ENCODE data around the gene TRPV4.

Gene TRPV4

GRCh38 chr12:109827566-109828550 lies 5.3 kb downstream of the TRPV4 start:
- no peak for DNase-seq

GRCh38 chr12:109827080-109827479 lies 6.1 kb downstream of the TRPV4 start:
- DNase-seq = no peak

DNA sequence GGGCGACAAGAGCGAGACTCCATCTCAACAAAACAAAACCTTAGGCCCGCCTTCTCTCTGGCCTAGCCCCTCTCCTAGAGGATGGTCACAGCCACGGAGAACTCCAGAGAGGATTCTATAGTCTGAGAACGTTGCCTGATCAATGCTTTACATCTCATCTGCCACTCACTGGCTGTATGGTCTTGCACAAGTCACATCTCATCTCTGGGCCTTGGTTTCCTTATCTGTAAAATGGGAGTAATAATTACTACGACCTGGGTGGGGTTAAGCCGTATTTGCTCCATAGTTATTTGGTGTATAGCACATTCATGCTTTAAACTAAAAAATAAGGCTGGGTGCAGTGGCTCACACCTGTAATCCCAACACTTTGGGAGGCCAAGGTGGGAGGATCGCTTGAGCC lies 8.5 kb downstream of the TRPV4 start:
- no peak for DNase-seq

- no peak for DNase-seq
These were observed 10.2 kb downstream of the TRPV4 start for GRCh38 chr12:109822951-109823411.

DNA sequence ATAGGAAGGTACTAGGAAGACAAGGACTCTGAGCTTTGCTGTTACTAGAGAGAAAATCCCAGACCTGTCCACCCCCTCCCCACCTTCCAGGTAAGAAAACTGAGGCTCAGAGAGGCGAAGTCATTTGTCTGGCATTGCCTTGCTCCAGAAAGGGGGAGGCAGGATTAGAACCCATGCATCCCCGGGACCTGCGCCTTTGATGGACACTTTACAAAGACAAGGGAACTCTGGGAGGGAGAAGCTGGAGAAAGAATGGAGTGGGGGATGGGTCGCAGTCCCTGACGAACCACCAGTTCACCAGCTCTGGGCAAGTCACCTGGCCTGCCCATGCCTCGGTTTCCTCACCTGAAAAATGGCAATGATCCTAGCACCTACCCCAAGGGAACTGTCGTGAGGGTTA lies 10.8 kb downstream of the TRPV4 start:
- no peak for DNase-seq

DNA sequence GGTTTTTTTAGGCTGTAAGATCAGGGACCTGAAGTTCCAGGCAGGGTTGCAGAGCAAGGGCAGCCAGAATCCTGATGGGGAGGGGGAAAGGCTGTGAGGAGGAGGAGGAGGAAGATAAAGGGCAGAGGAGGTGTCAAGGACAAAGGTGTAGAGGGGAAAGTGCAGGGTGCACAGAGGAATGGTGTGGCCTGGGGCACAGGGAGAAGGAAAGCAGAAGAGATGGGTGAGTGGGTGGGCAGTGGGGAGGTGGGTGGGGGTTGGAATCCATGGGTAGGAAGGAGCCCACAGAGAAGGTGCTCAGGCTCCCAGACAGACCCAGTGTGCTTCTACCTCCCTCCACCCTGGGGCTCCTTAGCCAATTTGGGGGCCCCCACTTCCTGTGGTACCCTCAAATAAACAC lies 11.2 kb downstream of the TRPV4 start:
- DNase-seq = no peak

DNA sequence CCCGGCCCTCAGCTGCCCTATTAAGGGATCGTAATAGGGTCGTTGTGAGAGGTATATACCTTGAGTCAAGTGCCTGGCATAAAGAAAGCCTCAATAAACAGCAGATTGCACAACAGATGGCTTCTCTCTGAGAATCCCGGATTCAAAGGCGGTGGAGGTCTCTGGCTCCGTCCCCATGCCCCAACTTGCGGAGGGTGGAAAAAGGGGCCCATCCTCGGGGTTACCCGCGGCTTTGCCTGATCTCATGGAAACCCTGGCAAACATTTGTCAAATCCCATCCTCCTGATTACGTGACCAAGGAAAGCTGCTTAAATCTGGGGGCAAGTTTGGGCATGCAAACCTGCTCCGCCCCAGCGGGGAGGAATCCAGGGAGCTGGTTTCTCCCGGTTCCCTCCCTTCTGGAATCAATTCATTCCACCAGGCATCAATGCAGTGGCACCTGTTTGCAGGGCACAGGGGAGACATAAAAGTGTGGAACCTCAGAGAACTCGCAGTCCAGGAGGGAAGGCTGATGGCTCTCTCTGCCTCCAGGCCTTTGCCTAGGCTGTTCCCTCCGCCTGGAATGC lies 12.3 kb downstream of the TRPV4 start:
- DNase-seq = no peak

DNA sequence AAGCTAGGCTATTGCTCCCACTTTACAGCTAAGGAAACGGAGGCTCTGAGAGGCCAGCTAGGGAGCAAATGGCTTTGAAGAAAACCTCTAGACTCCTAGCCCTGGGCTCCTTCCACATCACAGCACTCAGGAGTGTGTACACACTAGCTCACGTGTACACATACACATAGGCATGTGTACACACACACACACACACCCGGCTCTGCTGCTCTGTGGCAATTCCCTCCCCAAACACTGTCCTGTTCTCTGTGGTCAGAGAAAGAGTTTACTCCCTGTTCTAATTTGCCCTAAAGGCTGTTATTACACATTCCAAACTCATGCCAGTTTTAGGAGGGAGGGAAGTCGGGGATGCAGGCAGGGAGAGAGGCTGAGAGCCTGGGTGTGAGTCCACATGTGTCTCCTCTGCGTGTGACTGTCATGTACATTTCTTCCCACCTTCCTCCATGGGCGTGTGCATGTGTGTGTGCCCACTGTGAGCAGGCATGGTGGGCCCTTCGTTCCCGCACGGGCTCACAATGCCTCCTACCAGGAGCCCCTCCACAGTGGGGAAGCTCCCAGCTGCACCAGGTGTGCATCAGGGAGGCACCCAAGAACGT lies 14.2 kb downstream of the TRPV4 start:
- DNase-seq = no peak

DNA sequence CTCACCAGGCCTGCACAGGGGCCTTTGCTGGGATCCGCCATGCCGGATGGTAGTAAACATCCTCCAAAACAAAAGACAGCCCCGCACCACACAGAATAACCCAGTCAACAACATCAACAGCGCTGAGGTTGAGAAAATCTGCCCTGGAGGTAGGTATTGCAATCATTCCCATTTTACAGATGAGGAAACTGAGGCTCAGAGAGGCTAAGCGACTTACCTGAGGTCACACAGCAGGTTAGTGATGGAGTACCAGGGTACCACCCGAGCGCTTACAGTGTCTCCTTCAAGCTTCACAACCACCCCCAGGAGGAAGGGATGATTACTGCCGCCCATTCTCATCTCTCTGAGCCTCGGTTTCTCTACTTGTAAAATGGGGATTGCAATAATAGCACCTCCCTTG lies 14.9 kb downstream of the TRPV4 start:
- no peak for DNase-seq

- DNase-seq = no peak
These were observed 15.5 kb downstream of the TRPV4 start for GRCh38 chr12:109817627-109818231.

DNA sequence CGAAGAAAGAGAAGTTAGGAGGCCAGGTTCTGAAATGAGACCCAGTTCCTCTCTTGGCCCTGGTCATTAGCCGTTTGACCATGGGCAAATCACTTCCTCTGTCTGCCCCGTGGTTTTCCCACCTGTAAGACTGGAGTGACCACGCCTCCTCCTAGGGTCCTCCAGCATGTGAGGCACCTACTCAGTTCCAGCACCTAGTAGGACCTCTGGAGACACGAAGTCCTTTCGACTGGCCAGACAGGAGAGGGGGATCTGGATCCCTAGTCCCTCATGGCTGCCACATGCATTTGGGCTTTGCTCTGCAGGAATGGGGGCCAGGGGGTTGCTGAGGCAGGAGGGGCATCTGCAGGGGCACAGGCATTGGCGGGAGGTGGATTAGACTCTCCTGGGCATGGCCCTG lies 16.3 kb downstream of the TRPV4 start:
- DNase-seq = no peak

GRCh38 chr12:109815757-109816617 lies 17.2 kb downstream of the TRPV4 start:
- DNase-seq = no peak

GRCh38 chr12:109815225-109815624 lies 18.0 kb downstream of the TRPV4 start:
- DNase-seq = no peak

DNA sequence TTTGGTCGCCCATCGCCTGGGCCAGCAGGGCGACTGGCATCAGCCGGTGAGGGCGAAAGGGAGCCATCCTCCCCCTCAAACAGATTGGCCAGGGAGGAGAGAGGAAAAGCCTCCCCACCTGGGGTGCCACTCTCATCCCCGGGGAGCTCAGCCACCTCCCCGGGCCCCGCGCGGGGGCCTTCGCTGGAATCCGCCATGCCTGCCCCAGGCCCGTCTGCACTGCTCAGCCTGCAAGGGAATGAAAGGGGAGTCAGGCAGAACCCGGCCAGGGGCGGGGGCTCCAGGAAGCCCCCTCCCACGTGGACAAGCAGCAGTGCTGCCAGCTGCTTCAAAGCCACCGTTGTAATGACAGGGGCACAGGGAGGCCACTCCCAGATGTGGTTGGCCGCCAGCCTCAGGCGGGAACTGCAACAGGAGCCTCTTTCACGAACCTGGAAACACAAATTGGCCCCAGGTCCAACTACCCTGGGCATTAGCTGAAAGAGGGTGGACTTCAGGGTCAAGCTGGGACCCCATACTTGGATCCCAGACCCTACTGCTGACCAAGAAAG lies 18.5 kb downstream of the TRPV4 start:
- no peak for DNase-seq

DNA sequence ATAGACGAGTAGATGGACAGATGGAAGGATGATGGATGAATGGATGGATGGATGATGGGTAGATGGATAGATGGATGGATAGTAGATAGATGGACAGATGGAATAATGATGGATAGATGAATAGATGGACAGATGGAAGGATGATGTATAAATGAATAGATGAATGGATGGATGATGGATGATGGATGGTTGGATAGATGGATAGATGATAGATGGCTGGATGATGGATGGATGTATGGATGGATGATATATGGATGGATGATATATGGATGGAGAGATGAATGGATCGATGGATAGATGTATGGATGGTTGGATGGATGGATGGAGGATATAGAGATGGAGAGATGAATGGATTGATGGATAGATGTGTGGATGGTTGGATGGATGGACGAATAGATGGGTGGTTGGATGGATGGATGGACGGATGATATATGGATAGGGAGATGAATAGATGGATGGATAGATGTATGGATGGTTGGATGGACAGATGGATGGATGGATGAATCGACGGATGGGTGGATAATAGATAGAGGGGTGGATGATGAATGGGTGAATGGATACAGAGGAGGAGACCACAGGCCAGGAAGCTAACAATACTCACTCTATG lies 19.3 kb downstream of the TRPV4 start:
- DNase-seq = no peak

DNA sequence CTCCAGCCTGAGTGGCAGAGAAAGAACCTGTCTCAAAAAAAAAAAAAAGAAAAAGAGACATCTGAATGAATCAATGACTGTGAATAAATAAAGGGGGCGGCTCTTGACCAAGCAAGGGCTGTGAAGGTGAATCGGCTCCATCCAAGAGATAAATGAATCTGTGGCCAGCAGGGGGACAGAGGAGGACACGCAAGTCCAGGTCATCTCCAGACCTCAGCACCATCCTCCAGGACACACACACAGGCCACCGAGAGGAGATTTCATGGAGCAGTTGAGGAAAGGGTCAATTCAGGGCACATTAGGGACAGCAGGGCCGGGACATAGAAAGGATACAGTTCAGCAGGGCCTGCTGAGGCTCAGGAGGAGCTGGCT lies 21.6 kb downstream of the TRPV4 start:
- DNase-seq = no peak

- no peak for DNase-seq
These were observed 22.1 kb downstream of the TRPV4 start for GRCh38 chr12:109810954-109811623.

GRCh38 chr12:109808876-109809646 lies 24.1 kb downstream of the TRPV4 start:
- DNase-seq = no peak

DNA sequence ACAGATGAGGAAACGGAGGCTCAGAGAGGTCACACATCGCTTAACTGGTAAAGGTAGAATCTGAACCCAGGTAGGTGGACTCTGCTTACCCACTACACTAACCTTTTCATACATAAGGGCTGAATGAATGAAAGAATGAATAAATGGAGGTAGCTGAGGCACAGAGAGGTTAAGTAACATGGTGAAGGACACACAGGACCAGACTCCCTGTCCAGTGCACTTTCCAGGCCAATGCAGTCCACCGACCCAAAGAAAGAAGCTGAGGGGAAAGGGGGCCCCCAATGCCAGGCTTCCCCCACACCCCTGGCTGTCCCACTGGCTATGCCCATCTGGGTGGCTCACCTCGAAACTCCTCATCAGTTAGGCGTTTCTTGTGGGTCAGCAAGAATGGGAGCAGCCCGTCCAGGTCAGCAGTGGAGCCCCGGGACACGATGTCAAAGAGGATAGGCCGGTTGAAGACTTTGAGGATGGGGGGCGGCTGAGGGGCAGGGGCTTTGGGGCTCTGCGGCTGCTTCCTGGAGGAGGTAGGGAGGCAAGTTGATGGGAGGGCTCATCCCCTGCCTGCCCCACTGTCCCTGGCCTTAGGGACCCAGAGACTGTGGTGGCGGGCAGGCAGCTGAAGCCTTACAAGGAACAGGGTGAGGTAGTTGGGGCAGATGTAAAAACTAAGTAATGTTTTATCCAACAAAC lies 25.1 kb downstream of the TRPV4 start:
- DNase-seq = no peak

Data from NCI-H1092 treated with DMSO at 0.1 percent for 48 hours (cell line).